Liver (tissue), 3 donors: Measurements from ENCODE around the gene AKAP12.

Experiments
- FOXA1 ChIP-seq: IDR thresholded peaks from 2 replicates; pipeline ENCODE4 v1.6.1; 2016; ENCODE audit warnings: antibody characterized with exemption
- HNF4G ChIP-seq: IDR thresholded peaks from 2 replicates; pipeline ENCODE4 v1.6.1; 2016; ENCODE audit warnings: antibody characterized with exemption
- JUND ChIP-seq, 2 donors: IDR thresholded peaks; 2 replicates each; pipeline ENCODE4 v1.6.1; 2016; ENCODE audit warnings: antibody characterized with exemption in 2 of 2
- MAX ChIP-seq: IDR thresholded peaks from 2 replicates; pipeline ENCODE4 v1.6.1; 2016; ENCODE audit warnings: antibody characterized with exemption
- RAD21 ChIP-seq, 2 donors: IDR thresholded peaks; 2 replicates each; pipeline ENCODE4 v1.6.1; 2016; ENCODE audit warnings: antibody characterized with exemption in 2 of 2, mild to moderate bottlenecking in 2 of 2
- TAF1 ChIP-seq: conservative IDR thresholded peaks from 2 replicates; pipeline ENCODE4 v1.6.1; 2016; ENCODE audit warnings: antibody characterized with exemption, mild to moderate bottlenecking
- YY1 ChIP-seq: IDR thresholded peaks from 2 replicates; pipeline ENCODE4 v1.6.1; 2016; ENCODE audit warnings: antibody characterized with exemption, mild to moderate bottlenecking
- TF ChIP-seq, protein P1 (sequence below): fragments of 150-350 bp; IDR thresholded peaks from 2 replicates; pipeline ENCODE4 v1.5.1; 2017; ENCODE audit warnings: improper control_type of control experiment, low read depth, low read length; ENCODE audit not compliant: missing input control
- TF ChIP-seq, protein P2 (sequence below): IDR thresholded peaks from 2 replicates; pipeline ENCODE4 v1.6.1; 2016; ENCODE audit warnings: antibody characterized with exemption, mild to moderate bottlenecking
- donor health status: healthy.
- donor health status: healthy.

DNA sequence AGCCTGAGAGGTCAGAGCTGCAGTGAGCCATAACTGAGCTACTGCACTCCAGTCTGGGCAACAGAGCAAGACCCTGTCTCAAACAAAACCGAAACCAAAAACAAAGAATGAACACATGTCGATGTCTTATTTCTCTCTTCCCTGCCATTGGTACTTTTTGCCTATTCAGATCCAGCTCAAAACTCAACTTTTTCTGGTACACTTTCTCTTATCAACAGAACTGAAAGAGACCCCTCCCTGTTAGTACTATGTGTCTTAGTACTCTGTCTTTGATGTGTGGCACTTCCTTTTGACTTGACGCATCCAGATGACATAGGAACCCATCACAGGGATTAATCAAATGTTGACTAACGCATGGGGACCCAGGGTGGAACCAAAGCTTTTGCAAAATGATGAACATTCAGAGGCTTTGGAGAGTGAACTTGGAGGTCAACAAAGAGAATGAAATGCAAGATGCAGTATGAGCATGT lies 44.8 kb downstream of the AKAP12 start:
- TF ChIP-seq FOXA1 (no peak), MAX (no peak), JUND (IDR thresholded peaks at IDR 0.05) (no peak), HNF4G (no peak), RAD21 (IDR thresholded peaks at IDR 0.05) (no peak), YY1 (no peak), TAF1 (no peak)
- TF ChIP-seq, protein P1, sequence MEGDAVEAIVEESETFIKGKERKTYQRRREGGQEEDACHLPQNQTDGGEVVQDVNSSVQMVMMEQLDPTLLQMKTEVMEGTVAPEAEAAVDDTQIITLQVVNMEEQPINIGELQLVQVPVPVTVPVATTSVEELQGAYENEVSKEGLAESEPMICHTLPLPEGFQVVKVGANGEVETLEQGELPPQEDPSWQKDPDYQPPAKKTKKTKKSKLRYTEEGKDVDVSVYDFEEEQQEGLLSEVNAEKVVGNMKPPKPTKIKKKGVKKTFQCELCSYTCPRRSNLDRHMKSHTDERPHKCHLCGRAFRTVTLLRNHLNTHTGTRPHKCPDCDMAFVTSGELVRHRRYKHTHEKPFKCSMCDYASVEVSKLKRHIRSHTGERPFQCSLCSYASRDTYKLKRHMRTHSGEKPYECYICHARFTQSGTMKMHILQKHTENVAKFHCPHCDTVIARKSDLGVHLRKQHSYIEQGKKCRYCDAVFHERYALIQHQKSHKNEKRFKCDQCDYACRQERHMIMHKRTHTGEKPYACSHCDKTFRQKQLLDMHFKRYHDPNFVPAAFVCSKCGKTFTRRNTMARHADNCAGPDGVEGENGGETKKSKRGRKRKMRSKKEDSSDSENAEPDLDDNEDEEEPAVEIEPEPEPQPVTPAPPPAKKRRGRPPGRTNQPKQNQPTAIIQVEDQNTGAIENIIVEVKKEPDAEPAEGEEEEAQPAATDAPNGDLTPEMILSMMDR = no peak
- TF ChIP-seq, protein P2, sequence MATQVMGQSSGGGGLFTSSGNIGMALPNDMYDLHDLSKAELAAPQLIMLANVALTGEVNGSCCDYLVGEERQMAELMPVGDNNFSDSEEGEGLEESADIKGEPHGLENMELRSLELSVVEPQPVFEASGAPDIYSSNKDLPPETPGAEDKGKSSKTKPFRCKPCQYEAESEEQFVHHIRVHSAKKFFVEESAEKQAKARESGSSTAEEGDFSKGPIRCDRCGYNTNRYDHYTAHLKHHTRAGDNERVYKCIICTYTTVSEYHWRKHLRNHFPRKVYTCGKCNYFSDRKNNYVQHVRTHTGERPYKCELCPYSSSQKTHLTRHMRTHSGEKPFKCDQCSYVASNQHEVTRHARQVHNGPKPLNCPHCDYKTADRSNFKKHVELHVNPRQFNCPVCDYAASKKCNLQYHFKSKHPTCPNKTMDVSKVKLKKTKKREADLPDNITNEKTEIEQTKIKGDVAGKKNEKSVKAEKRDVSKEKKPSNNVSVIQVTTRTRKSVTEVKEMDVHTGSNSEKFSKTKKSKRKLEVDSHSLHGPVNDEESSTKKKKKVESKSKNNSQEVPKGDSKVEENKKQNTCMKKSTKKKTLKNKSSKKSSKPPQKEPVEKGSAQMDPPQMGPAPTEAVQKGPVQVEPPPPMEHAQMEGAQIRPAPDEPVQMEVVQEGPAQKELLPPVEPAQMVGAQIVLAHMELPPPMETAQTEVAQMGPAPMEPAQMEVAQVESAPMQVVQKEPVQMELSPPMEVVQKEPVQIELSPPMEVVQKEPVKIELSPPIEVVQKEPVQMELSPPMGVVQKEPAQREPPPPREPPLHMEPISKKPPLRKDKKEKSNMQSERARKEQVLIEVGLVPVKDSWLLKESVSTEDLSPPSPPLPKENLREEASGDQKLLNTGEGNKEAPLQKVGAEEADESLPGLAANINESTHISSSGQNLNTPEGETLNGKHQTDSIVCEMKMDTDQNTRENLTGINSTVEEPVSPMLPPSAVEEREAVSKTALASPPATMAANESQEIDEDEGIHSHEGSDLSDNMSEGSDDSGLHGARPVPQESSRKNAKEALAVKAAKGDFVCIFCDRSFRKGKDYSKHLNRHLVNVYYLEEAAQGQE = no peak
